MCF 10A (cell line): ENCODE results near the gene CCR6. TPM values are rescaled to one million over a fixed set of nuclear protein-coding genes. Genes with fewer than 3 reads are reported as not detected.

Experiments used
- BruUV-seq: library from RNA; stranded (reverse); fragments of 400-500 nt; replicated peaks from 2 replicates; lab custom pipeline; 2021; lab: Mats Ljungman, UMichigan
- CTCF ChIA-PET: fragments of 300-600 bp; sonication (Branson Sonifier 250); formaldehyde crosslinking; extraction: SDS; loops from one replicate; lab custom pipeline; 2021; ENCODE audit warnings: antibody characterized with exemption, inconsistent platforms; lab: Yijun Ruan, JAX
- POLR2A ChIA-PET: fragments of 300-600, 350-650 bp; sonication (Branson Sonifier 250); formaldehyde crosslinking; extraction: SDS; loops from one replicate; lab custom pipeline; 2020; ENCODE audit warnings: antibody characterized with exemption, inconsistent platforms; lab: Yijun Ruan, JAX
- DNase-seq: peaks from one replicate; pipeline ENCODE4 v3.0.0-alpha.2; 2018; ENCODE audit not compliant: unreplicated experiment
- H3K27ac Mint-ChIP-seq: one replicate; pipeline ENCODE4 v1.8.0; 2022; ENCODE audit warnings: mild to moderate bottlenecking, low read depth, mixed read lengths; ENCODE audit not compliant: unreplicated experiment
- H3K27me3 Mint-ChIP-seq: one replicate; pipeline ENCODE4 v1.8.0; 2022; ENCODE audit warnings: mixed read lengths; ENCODE audit not compliant: insufficient read depth, unreplicated experiment
- H3K36me3 Mint-ChIP-seq: one replicate; pipeline ENCODE4 v1.8.0; 2022; ENCODE audit warnings: mild to moderate bottlenecking, moderate library complexity, mixed read lengths; ENCODE audit not compliant: insufficient read depth, unreplicated experiment
- H3K4me1 Mint-ChIP-seq: one replicate; pipeline ENCODE4 v1.8.0; 2022; ENCODE audit warnings: mixed read lengths; ENCODE audit not compliant: insufficient read depth, unreplicated experiment
- H3K4me3 Mint-ChIP-seq: one replicate; pipeline ENCODE4 v1.8.0; 2022; ENCODE audit warnings: mild to moderate bottlenecking, moderate library complexity, mixed read lengths; ENCODE audit not compliant: unreplicated experiment
- H3K9me3 Mint-ChIP-seq: one replicate; pipeline ENCODE4 v1.8.0; 2022; ENCODE audit warnings: mixed read lengths; ENCODE audit not compliant: unreplicated experiment
- CTCF ChIP-seq: fragments of 200-600 bp; IDR thresholded peaks from one replicate; pipeline ENCODE4 v1.8.0; 2022; ENCODE audit warnings: antibody characterized with exemption, mild to moderate bottlenecking; ENCODE audit not compliant: unreplicated experiment
- intact Hi-C: fragments of 100-400 bp; cut with micrococcal nuclease; formaldehyde crosslinking; loops from 2 replicates; pipeline ENCODE4 v1.14.1; 2022
- total RNA-seq: library from RNA; stranded (reverse); gene quantifications from 2 replicates; pipeline ENCODE4 v1.2.3, GENCODE V29; 2022

CCR6 gene
- total RNA-seq, 1 experiment from 2014 or later, result not detected

- no peak overlapping the region for H3K4me3 Mint-ChIP-seq
- no peak overlapping the region for H3K27ac Mint-ChIP-seq
- POLR2A ChIA-PET, result no interaction called here
- CTCF ChIA-PET, result interaction anchor here (0.6 kb wide), 1 partner anchor 207 kb away, joined by 4 read pairs; no protein-coding TSS in a partner anchor
- no peak for TF ChIP-seq CTCF
- H3K27me3 Mint-ChIP-seq, result peaks cover 47% of the 10 kb centered on the region
- no TSS peak for BruUV-seq
- DNase-seq, result no peak
- no peaks in the 10 kb centered on the region for H3K9me3 Mint-ChIP-seq
- intact Hi-C loops, result no loop called here
- H3K36me3 Mint-ChIP-seq, result no peaks in the 10 kb centered on the region
- H3K4me1 Mint-ChIP-seq, result peaks cover 7% of the 10 kb centered on the region
Observed at GRCh38 chr6:167154291-167154690, 31.4 kb downstream of the CCR6 start.

- Mint-ChIP-seq H3K9me3 (no peaks in the 10 kb centered on the region), H3K27me3 (peaks cover 47% of the 10 kb centered on the region), H3K4me1 (peaks cover 7% of the 10 kb centered on the region), H3K4me3 (no peak overlapping the region), H3K36me3 (no peaks in the 10 kb centered on the region), H3K27ac (no peak overlapping the region)
- DNase-seq, result no peak
- POLR2A ChIA-PET, result no interaction called here
- intact Hi-C loops, result no loop called here
- no TSS peak for BruUV-seq
- TF ChIP-seq CTCF, result no peak
- CTCF ChIA-PET, result no interaction called here
Observed at GRCh38 chr6:167154895-167155294, 32.0 kb downstream of the CCR6 start.

- no peak for TF ChIP-seq CTCF
- Mint-ChIP-seq H3K4me1 (no peaks in the 10 kb centered on the region), H3K27me3 (peaks cover 52% of the 10 kb centered on the region)
Observed at GRCh38 chr6:167157414-167157813, 34.5 kb downstream of the CCR6 start.

GRCh38 chr6:167157863-167158262 lies 35.0 kb downstream of the CCR6 start, which contains the start of gene GPR31:
Gene GPR31 (minus strand): TSS chr6:167157980. CDS start chr6:167157831, 149 bp downstream.
- H3K9me3 Mint-ChIP-seq, result no peaks in the 10 kb centered on the region
- TF ChIP-seq CTCF, result no peak
- H3K36me3 Mint-ChIP-seq, result no peaks in the 10 kb centered on the region
- H3K27me3 Mint-ChIP-seq, result peaks cover 47% of the 10 kb centered on the region
- intact Hi-C loops, result no loop called here
- ChIA-PET POLR2A (no interaction called here), CTCF (no interaction called here)
- H3K4me1 Mint-ChIP-seq, result no peaks in the 10 kb centered on the region
- no peak within 1 kb of the TSS for H3K27ac Mint-ChIP-seq
- BruUV-seq, result no TSS peak
- H3K4me3 Mint-ChIP-seq, result no peak within 1 kb of the TSS
- DNase-seq, result no peak

More at GRCh38 chr6:167157414-167157813, 34.5 kb downstream of the CCR6 start:
- Mint-ChIP-seq H3K4me3 (no peak overlapping the region), H3K36me3 (no peaks in the 10 kb centered on the region), H3K9me3 (no peaks in the 10 kb centered on the region), H3K27ac (no peak overlapping the region)
- no peak for DNase-seq
- BruUV-seq, result no TSS peak
- POLR2A ChIA-PET, result no interaction called here
- CTCF ChIA-PET, result no interaction called here
- intact Hi-C loops, result no loop called here
